ENCODE results near the gene NOTUM.

The NOTUM gene

DNA sequence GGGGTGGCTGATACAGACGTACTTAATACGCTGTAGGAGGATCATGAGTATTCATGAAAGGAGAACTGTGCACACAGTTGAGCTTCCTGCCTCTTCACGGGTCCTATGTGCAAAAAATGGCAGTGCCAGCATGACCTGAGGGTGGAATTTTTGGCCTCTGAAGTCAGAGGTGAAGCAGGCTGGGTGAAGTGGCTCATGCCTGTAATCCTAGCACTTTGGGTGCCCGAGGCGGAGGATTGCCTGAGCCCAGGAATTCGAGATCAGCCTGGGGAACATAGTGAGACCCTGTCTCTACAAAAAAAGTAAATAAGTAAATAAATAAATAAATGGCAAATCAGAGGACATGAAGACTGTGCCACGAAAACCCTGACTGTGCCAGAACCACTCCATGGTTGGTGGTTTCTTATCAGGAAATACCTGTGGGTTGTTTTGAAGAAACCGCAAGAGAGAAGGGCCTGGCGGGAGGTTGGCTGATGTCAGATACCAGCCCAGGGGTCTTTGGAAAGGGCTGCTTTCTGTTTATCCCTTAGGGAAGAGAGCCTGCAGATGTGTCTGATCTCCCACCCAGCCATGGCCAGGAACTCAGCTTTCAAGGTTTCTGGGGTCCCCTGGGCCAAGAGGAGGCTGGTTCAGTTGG is 19.8 kb upstream of the NOTUM start:
- TF ChIP-seq, protein P1, sequence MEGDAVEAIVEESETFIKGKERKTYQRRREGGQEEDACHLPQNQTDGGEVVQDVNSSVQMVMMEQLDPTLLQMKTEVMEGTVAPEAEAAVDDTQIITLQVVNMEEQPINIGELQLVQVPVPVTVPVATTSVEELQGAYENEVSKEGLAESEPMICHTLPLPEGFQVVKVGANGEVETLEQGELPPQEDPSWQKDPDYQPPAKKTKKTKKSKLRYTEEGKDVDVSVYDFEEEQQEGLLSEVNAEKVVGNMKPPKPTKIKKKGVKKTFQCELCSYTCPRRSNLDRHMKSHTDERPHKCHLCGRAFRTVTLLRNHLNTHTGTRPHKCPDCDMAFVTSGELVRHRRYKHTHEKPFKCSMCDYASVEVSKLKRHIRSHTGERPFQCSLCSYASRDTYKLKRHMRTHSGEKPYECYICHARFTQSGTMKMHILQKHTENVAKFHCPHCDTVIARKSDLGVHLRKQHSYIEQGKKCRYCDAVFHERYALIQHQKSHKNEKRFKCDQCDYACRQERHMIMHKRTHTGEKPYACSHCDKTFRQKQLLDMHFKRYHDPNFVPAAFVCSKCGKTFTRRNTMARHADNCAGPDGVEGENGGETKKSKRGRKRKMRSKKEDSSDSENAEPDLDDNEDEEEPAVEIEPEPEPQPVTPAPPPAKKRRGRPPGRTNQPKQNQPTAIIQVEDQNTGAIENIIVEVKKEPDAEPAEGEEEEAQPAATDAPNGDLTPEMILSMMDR (IDR thresholded peaks at IDR 0.05; ENCODE audit: low read depth, low read length) = no peak

DNA sequence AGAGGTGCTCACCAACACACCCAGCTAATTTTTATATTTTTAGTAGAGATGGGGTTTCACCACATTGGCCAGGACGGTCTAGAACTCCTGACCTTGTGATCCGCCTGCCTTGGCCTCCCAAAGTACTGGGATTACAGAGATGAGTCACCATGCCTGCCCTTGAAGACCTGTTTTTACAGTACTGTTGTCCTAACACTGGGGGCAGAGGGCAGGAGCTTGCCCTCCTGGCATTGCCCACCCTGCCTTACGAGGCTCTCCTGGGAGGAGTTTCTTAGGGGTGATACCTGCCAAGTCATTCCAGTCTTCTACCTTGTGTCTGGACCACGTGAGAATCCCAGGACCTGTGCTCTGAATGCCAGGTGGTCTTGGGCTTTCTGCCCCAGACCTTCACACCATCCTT is 19.1 kb upstream of the NOTUM start:
- TF ChIP-seq, protein P1 (IDR thresholded peaks at IDR 0.05; ENCODE audit: low read depth, low read length) = no peak
- H3K4me3 ChIP-seq (ENCODE audit: low read depth, low read length) = no peak overlapping the region

More for the DNA sequence above, 19.8 kb upstream of the NOTUM start:
- no peak overlapping the region for H3K4me3 ChIP-seq (ENCODE audit: low read depth, low read length)

DNA sequence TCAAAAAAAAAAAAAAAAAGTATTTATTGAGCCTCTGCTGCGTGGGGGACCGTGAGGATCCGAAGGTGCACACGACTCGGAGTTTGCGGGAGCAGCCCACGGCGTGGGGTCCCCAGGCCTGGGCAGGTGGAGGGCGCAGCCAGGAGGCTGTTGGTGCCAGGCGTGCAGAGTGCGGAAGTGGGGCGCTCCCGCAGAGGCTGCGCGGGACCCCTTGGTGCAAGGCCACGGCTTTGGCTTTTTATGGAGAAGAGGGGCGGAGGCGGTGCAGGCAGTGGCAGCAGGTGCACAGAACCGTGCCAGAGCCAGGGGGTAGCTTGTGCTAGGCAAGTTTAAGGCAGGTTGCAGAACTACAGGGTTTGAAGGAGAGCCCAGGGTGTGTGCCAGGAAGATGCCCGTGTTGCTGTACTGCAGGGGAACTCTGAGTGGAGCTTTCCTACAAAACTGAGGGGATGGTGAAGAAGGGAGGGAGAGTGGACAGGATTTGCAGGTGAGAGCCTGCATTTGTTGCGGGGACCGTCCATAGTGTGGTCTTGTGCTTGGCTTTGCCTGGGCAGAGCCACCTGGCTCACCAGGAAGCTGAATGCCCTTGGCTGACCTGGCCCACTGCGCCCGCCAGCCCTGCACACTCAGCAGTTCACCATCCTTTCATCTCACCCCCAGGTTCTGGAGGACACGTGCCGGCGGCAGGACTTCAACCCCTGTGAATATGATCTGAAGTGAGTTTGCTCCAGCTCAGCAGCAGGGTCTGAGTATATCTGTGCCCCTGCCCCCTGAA is 17.7 kb upstream of the NOTUM start:
- peak overlapping the region; percentile 68 for H3K4me3 ChIP-seq (ENCODE audit: low read depth, low read length)
- TF ChIP-seq, protein P1 (IDR thresholded peaks at IDR 0.05; ENCODE audit: low read depth, low read length) = no peak

DNA sequence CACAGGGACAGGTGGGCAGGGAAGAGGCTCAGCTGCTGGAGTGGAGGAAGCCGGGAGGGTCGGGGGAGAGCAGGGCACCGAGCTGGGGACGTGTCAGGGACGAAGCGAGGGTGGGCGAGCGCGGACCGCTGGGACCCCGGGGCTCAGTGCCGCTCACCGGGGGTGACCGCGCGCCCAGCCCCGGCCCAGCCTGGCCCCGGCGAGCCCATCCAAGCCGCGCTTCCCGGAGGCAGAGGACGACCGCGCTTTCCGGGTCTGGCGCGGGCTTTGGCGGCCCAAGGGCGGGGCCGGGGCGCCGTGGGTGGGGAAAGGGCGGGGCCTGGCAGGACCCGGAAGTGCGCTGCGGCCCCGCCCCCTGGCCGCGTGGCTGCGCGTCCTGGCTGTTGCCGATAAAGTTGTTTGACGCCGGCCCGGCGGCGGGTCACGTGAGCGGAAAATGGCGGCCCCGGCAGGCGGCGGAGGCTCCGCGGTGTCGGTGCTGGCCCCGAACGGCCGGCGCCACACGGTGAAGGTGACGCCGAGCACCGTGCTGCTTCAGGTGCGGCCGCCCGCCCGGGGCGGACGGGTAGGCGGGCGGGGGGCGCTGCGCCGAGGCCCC is 16.3 kb upstream of the NOTUM start, which contains the start of gene ASPSCR1:
TSS of gene ASPSCR1 (plus strand) at position 419 of the 598 bp plus-strand sequence. CDS start at position 437, 18 bp downstream.
- H3K4me3 ChIP-seq (ENCODE audit: low read depth, low read length) = peak within 1 kb of the TSS; percentile 68
- TF ChIP-seq, protein P1 (IDR thresholded peaks at IDR 0.05; ENCODE audit: low read depth, low read length) = no peak

DNA sequence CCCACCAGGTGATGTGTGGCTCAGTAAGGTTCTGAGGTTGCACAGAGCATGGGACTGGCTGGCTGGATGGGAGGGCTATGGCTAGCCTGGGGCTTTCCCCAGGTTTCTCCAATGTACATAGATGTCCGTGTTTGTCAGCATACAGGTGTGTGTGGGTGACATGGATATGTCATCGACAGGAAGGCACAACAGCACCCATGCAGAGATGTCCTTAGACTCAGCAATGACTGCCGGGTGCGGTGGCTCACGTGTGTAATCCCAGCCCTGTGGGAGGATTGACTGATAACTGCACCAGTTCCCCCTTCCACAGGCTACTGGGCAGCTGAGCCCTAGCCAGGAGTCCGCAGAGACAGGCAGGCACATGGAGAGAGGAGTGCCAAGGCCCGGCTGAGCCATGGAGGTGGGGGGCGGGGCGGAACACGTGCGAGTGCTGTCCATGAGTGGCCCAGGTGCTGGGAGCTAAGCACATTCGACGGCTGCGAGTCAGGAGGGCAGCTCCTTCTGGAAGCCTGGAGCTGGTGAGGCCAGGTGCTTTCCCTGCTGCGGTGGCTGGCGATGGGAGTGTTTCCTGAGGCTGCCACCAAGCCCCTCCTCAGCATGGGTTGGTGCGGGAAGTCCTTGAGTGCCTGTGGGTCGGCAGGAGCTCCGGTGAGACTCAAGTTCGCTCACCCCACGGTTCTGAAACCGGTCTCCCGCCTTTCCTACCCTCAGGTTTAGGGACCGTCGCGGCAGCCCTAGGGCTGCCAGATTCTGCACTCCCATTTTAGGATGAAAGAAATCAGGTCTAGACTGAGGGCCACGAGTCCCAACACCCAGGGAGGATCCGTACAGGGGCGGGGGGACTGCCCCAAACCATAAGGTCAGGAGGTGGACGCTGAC is 15.6 kb upstream of the NOTUM start:
- TF ChIP-seq, protein P1 (IDR thresholded peaks at IDR 0.05; ENCODE audit: low read depth, low read length) = no peak

DNA sequence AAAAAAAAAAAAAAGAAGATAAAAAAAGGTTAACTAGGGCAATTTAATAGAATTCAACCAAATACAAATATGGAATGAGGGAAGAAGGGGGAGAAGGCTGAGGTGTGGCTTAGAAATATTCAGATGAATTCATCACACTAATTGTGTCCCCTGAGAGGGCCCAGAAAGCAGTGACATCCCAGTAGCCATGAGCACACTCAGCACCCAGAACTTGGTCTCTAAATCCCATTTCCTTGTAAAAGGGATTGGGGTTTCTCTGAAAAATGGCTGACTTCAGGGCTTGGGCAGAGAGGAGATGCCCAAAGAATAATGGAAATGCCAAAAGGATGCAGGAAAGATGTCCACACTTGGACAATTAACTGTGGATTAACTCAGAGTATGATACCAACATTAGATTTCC is 12.4 kb upstream of the NOTUM start:
- H3K4me3 ChIP-seq (ENCODE audit: low read depth, low read length) = no peak overlapping the region
- TF ChIP-seq, protein P1 (IDR thresholded peaks at IDR 0.05; ENCODE audit: low read depth, low read length) = no peak

More for the DNA sequence above, 15.6 kb upstream of the NOTUM start:
- H3K4me3 ChIP-seq (ENCODE audit: low read depth, low read length) = peak overlapping the region; percentile 68
